ENCODE results near the gene KLK10. TPM values are rescaled to one million over a fixed set of nuclear protein-coding genes. Genes with fewer than 3 reads are reported as not detected.

The KLK10 gene
- total RNA-seq, 4 donors from 2014 or later = 1.6 TPM; not detected in 3

GRCh38 chr19:51018745-51019543, 565 bp downstream of the KLK10 start:
- Histone ChIP-seq H3K27ac (no peak overlapping the region), H3K4me3 (peak overlapping the region in 3 of 4 donors; percentile 16 to 28 (median 27)), H3K4me1 (no peaks in the 10 kb centered on the region), H3K27me3 (peaks cover 28 to 43% (median 42%) of the 10 kb centered on the region in 3 donors), H3K36me3 (no peaks in the 10 kb centered on the region), H3K9me3 (no peaks in the 10 kb centered on the region)
- TF ChIP-seq CTCF (IDR thresholded peaks at IDR 0.05 in 4 of 5, conservative IDR thresholded peaks at IDR 0.05 in 1 of 5) (no peak), POLR2A (IDR thresholded peaks at IDR 0.05) (no peak)
- intact Hi-C loops (cut with DNase I; ENCODE audit: low total_unique reads) (no loop called here), in situ Hi-C loops (cut with MboI; ENCODE audit: low sequenced_read_pairs in 4 of 4) (no loop called here)
- DNase-seq = no peak
- no peak for ATAC-seq

- no peaks in the 10 kb centered on the region for H3K4me1 ChIP-seq
- TF ChIP-seq CTCF (IDR thresholded peaks at IDR 0.05 in 4 of 5, conservative IDR thresholded peaks at IDR 0.05 in 1 of 5) (no peak), POLR2A (IDR thresholded peaks at IDR 0.05) (no peak)
- no peak for DNase-seq
- H3K27me3 ChIP-seq = peaks cover 26 to 43% (median 42%) of the 10 kb centered on the region in 3 donors
- H3K9me3 ChIP-seq = no peaks in the 10 kb centered on the region
- in situ Hi-C loops (cut with MboI; ENCODE audit: low sequenced_read_pairs in 4 of 4) (no loop called here), intact Hi-C loops (cut with DNase I; ENCODE audit: low total_unique reads) (no loop called here)
- peak overlapping the region in 1 of 4 donors; percentile 36 for H3K4me3 ChIP-seq
- no peaks in the 10 kb centered on the region for H3K36me3 ChIP-seq
- ATAC-seq = no peak
- no peak overlapping the region for H3K27ac ChIP-seq
Measured at GRCh38 chr19:51016798-51017683, 2.5 kb downstream of the KLK10 start.

GRCh38 chr19:51015691-51016267, 3.7 kb downstream of the KLK10 start:
- DNase-seq (no peak), ATAC-seq (no peak)
- in situ Hi-C loops (cut with MboI; ENCODE audit: low sequenced_read_pairs in 4 of 4) = no loop called here
- intact Hi-C loops (cut with DNase I; ENCODE audit: low total_unique reads) = no loop called here
- no peaks in the 10 kb centered on the region for H3K36me3 ChIP-seq
- H3K4me1 ChIP-seq = no peaks in the 10 kb centered on the region
- TF ChIP-seq POLR2A (IDR thresholded peaks at IDR 0.05) (no peak), CTCF (IDR thresholded peaks at IDR 0.05 in 4 of 5, conservative IDR thresholded peaks at IDR 0.05 in 1 of 5) (no peak)
- no peak overlapping the region for H3K27ac ChIP-seq
- no peaks in the 10 kb centered on the region for H3K9me3 ChIP-seq
- H3K4me3 ChIP-seq = no peak overlapping the region
- peaks cover 26 to 43% (median 42%) of the 10 kb centered on the region in 3 donors for H3K27me3 ChIP-seq

GRCh38 chr19:51014242-51014641, 5.3 kb downstream of the KLK10 start:
- in situ Hi-C loops (cut with MboI; ENCODE audit: low sequenced_read_pairs in 4 of 4) (no loop called here), intact Hi-C loops (cut with DNase I; ENCODE audit: low total_unique reads) (no loop called here)
- no peak overlapping the region for H3K4me3 ChIP-seq
- no peaks in the 10 kb centered on the region for H3K9me3 ChIP-seq
- no peak for TF ChIP-seq POLR2A (IDR thresholded peaks at IDR 0.05)
- no peak for TF ChIP-seq CTCF (IDR thresholded peaks at IDR 0.05 in 4 of 5, conservative IDR thresholded peaks at IDR 0.05 in 1 of 5)
- ATAC-seq (no peak), DNase-seq (no peak)
- H3K4me1 ChIP-seq = no peaks in the 10 kb centered on the region
- H3K36me3 ChIP-seq = no peaks in the 10 kb centered on the region
- H3K27me3 ChIP-seq = peaks cover 24 to 37% (median 36%) of the 10 kb centered on the region in 3 donors
- H3K27ac ChIP-seq = no peak overlapping the region
